ENCODE data around the gene INTU. TPM values are rescaled to one million over a fixed set of nuclear protein-coding genes. Genes with fewer than 3 reads are reported as not detected.
"Not testable (repeated sequence)": the region's sequence is repeated elsewhere in the genome, so short reads cannot be mapped to it uniquely, and the experiment has no call there.

Gene INTU
- total RNA-seq, 1 experiment from 2014 or later = not detected

GRCh38 chr4:127629371-127629770, 3.4 kb upstream of the INTU start:
- Histone ChIP-seq H3K4me1 (ENCODE audit: low read length) (peaks cover 4% of the 10 kb centered on the region), H3K9me2 (replicated peaks; ENCODE audit: insufficient read depth, low read length) (no peaks in the 10 kb centered on the region), H3K79me2 (ENCODE audit: low read length) (no peaks in the 10 kb centered on the region), H3K4me3 (ENCODE audit: low read length) (no peak overlapping the region), H3K36me3 (ENCODE audit: insufficient read depth, low read length) (no peaks in the 10 kb centered on the region), H3K27me3 (ENCODE audit: low read length) (no peaks in the 10 kb centered on the region), H2AFZ (ENCODE audit: low read length) (no peak overlapping the region), H4K20me1 (ENCODE audit: insufficient read depth, low read depth, low read length) (no peaks in the 10 kb centered on the region), H3K9me3 (ENCODE audit: low read length) (no peaks in the 10 kb centered on the region), H3K27ac (ENCODE audit: low read length) (no peak overlapping the region), H3K9ac (ENCODE audit: low read length) (no peak overlapping the region), H3K4me2 (ENCODE audit: low read depth, low read length, poor library complexity, severe bottlenecking) (no peak overlapping the region)
- no peak for DNase-seq

GRCh38 chr4:127630152-127630551, 2.6 kb upstream of the INTU start:
- Histone ChIP-seq H3K9me3 (ENCODE audit: low read length) (no peaks in the 10 kb centered on the region), H3K4me1 (ENCODE audit: low read length) (peaks cover 4% of the 10 kb centered on the region), H3K36me3 (ENCODE audit: insufficient read depth, low read length) (no peaks in the 10 kb centered on the region), H3K79me2 (ENCODE audit: low read length) (no peaks in the 10 kb centered on the region), H3K4me2 (ENCODE audit: low read depth, low read length, poor library complexity, severe bottlenecking) (no peak overlapping the region), H3K4me3 (ENCODE audit: low read length) (no peak overlapping the region), H3K27me3 (ENCODE audit: low read length) (no peaks in the 10 kb centered on the region), H2AFZ (ENCODE audit: low read length) (no peak overlapping the region), H4K20me1 (ENCODE audit: insufficient read depth, low read depth, low read length) (no peaks in the 10 kb centered on the region), H3K9me2 (replicated peaks; ENCODE audit: insufficient read depth, low read length) (no peaks in the 10 kb centered on the region), H3K9ac (ENCODE audit: low read length) (no peak overlapping the region), H3K27ac (ENCODE audit: low read length) (no peak overlapping the region)
- no peak for DNase-seq

GRCh38 chr4:127631420-127631819, 1.3 kb upstream of the INTU start:
- no peak overlapping the region for H3K9ac ChIP-seq (ENCODE audit: low read length)
- no peaks in the 10 kb centered on the region for H3K9me2 ChIP-seq (replicated peaks; ENCODE audit: insufficient read depth, low read length)
- H2AFZ ChIP-seq (ENCODE audit: low read length) = no peak overlapping the region
- H3K36me3 ChIP-seq (ENCODE audit: insufficient read depth, low read length) = no peaks in the 10 kb centered on the region
- H3K4me1 ChIP-seq (ENCODE audit: low read length) = no peaks in the 10 kb centered on the region
- no peak for DNase-seq
- H3K27ac ChIP-seq (ENCODE audit: low read length) = no peak overlapping the region
- no peaks in the 10 kb centered on the region for H3K79me2 ChIP-seq (ENCODE audit: low read length)
- no peak overlapping the region for H3K4me3 ChIP-seq (ENCODE audit: low read length)
- no peaks in the 10 kb centered on the region for H3K27me3 ChIP-seq (ENCODE audit: low read length)
- H3K9me3 ChIP-seq (ENCODE audit: low read length) = no peaks in the 10 kb centered on the region
- no peaks in the 10 kb centered on the region for H4K20me1 ChIP-seq (ENCODE audit: insufficient read depth, low read depth, low read length)
- H3K4me2 ChIP-seq (ENCODE audit: low read depth, low read length, poor library complexity, severe bottlenecking) = no peak overlapping the region

GRCh38 chr4:127634181-127634580, 1.4 kb downstream of the INTU start:
- Histone ChIP-seq H3K4me2 (ENCODE audit: low read depth, low read length, poor library complexity, severe bottlenecking) (no peak overlapping the region), H3K9ac (ENCODE audit: low read length) (no peak overlapping the region), H3K9me3 (ENCODE audit: low read length) (no peaks in the 10 kb centered on the region), H4K20me1 (ENCODE audit: insufficient read depth, low read depth, low read length) (no peaks in the 10 kb centered on the region), H3K79me2 (ENCODE audit: low read length) (no peaks in the 10 kb centered on the region), H3K27ac (ENCODE audit: low read length) (no peak overlapping the region), H3K4me1 (ENCODE audit: low read length) (no peaks in the 10 kb centered on the region), H3K36me3 (ENCODE audit: insufficient read depth, low read length) (no peaks in the 10 kb centered on the region), H3K4me3 (ENCODE audit: low read length) (no peak overlapping the region), H3K9me2 (replicated peaks; ENCODE audit: insufficient read depth, low read length) (no peaks in the 10 kb centered on the region), H2AFZ (ENCODE audit: low read length) (no peak overlapping the region), H3K27me3 (ENCODE audit: low read length) (no peaks in the 10 kb centered on the region)
- no peak for DNase-seq

GRCh38 chr4:127641524-127641923, 8.8 kb downstream of the INTU start:
- Histone ChIP-seq H3K79me2 (ENCODE audit: low read length) (no peaks in the 10 kb centered on the region), H3K27me3 (ENCODE audit: low read length) (no peaks in the 10 kb centered on the region), H3K9me2 (replicated peaks; ENCODE audit: insufficient read depth, low read length) (no peaks in the 10 kb centered on the region), H3K4me3 (ENCODE audit: low read length) (no peak overlapping the region), H3K4me1 (ENCODE audit: low read length) (no peaks in the 10 kb centered on the region), H3K4me2 (ENCODE audit: low read depth, low read length, poor library complexity, severe bottlenecking) (no peak overlapping the region), H3K9ac (ENCODE audit: low read length) (no peak overlapping the region), H3K9me3 (ENCODE audit: low read length) (no peaks in the 10 kb centered on the region), H4K20me1 (ENCODE audit: insufficient read depth, low read depth, low read length) (no peaks in the 10 kb centered on the region), H2AFZ (ENCODE audit: low read length) (no peak overlapping the region), H3K36me3 (ENCODE audit: insufficient read depth, low read length) (no peaks in the 10 kb centered on the region), H3K27ac (ENCODE audit: low read length) (no peak overlapping the region)
- DNase-seq = no peak

- Histone ChIP-seq H3K9ac (ENCODE audit: low read length) (no peak overlapping the region), H2AFZ (ENCODE audit: low read length) (no peak overlapping the region), H3K9me3 (ENCODE audit: low read length) (no peaks in the 10 kb centered on the region), H3K4me2 (ENCODE audit: low read depth, low read length, poor library complexity, severe bottlenecking) (no peak overlapping the region), H3K36me3 (ENCODE audit: insufficient read depth, low read length) (no peaks in the 10 kb centered on the region), H3K27ac (ENCODE audit: low read length) (no peak overlapping the region), H4K20me1 (ENCODE audit: insufficient read depth, low read depth, low read length) (no peaks in the 10 kb centered on the region), H3K27me3 (ENCODE audit: low read length) (no peaks in the 10 kb centered on the region), H3K9me2 (replicated peaks; ENCODE audit: insufficient read depth, low read length) (no peaks in the 10 kb centered on the region), H3K79me2 (ENCODE audit: low read length) (no peaks in the 10 kb centered on the region), H3K4me3 (ENCODE audit: low read length) (no peak overlapping the region), H3K4me1 (ENCODE audit: low read length) (no peaks in the 10 kb centered on the region)
- no peak for DNase-seq
These were observed 9.4 kb downstream of the INTU start for GRCh38 chr4:127642169-127642568.

GRCh38 chr4:127643791-127644190, 11.0 kb downstream of the INTU start:
- Histone ChIP-seq H3K9me2 (replicated peaks; ENCODE audit: insufficient read depth, low read length) (no peaks in the 10 kb centered on the region), H3K27me3 (ENCODE audit: low read length) (no peaks in the 10 kb centered on the region), H2AFZ (ENCODE audit: low read length) (no peak overlapping the region), H3K36me3 (ENCODE audit: insufficient read depth, low read length) (no peaks in the 10 kb centered on the region), H4K20me1 (ENCODE audit: insufficient read depth, low read depth, low read length) (no peaks in the 10 kb centered on the region), H3K9ac (ENCODE audit: low read length) (no peak overlapping the region), H3K27ac (ENCODE audit: low read length) (no peak overlapping the region), H3K9me3 (ENCODE audit: low read length) (no peaks in the 10 kb centered on the region), H3K79me2 (ENCODE audit: low read length) (no peaks in the 10 kb centered on the region), H3K4me1 (ENCODE audit: low read length) (no peaks in the 10 kb centered on the region), H3K4me2 (ENCODE audit: low read depth, low read length, poor library complexity, severe bottlenecking) (no peak overlapping the region), H3K4me3 (ENCODE audit: low read length) (no peak overlapping the region)
- DNase-seq = no peak

- no peak overlapping the region for H3K9ac ChIP-seq (ENCODE audit: low read length)
- no peaks in the 10 kb centered on the region for H3K79me2 ChIP-seq (ENCODE audit: low read length)
- no peak for DNase-seq
- no peaks in the 10 kb centered on the region for H3K9me3 ChIP-seq (ENCODE audit: low read length)
- H3K36me3 ChIP-seq (ENCODE audit: insufficient read depth, low read length) = no peaks in the 10 kb centered on the region
- no peaks in the 10 kb centered on the region for H4K20me1 ChIP-seq (ENCODE audit: insufficient read depth, low read depth, low read length)
- no peak overlapping the region for H3K27ac ChIP-seq (ENCODE audit: low read length)
- no peak overlapping the region for H3K4me3 ChIP-seq (ENCODE audit: low read length)
- H3K9me2 ChIP-seq (replicated peaks; ENCODE audit: insufficient read depth, low read length) = no peaks in the 10 kb centered on the region
- no peaks in the 10 kb centered on the region for H3K27me3 ChIP-seq (ENCODE audit: low read length)
- no peak overlapping the region for H3K4me2 ChIP-seq (ENCODE audit: low read depth, low read length, poor library complexity, severe bottlenecking)
- no peak overlapping the region for H2AFZ ChIP-seq (ENCODE audit: low read length)
- H3K4me1 ChIP-seq (ENCODE audit: low read length) = no peaks in the 10 kb centered on the region
These were observed 15.3 kb downstream of the INTU start for GRCh38 chr4:127648061-127648460.

GRCh38 chr4:127655590-127655989, 22.8 kb downstream of the INTU start:
- H2AFZ ChIP-seq (ENCODE audit: low read length); H3K9me2 ChIP-seq (replicated peaks; ENCODE audit: insufficient read depth, low read length); H3K4me2 ChIP-seq (ENCODE audit: low read depth, low read length, poor library complexity, severe bottlenecking); DNase-seq; H3K36me3 ChIP-seq (ENCODE audit: insufficient read depth, low read length); H3K4me3 ChIP-seq (ENCODE audit: low read length); H3K27ac ChIP-seq (ENCODE audit: low read length); H3K9me3 ChIP-seq (ENCODE audit: low read length); H3K4me1 ChIP-seq (ENCODE audit: low read length); H3K79me2 ChIP-seq (ENCODE audit: low read length); H4K20me1 ChIP-seq (ENCODE audit: insufficient read depth, low read depth, low read length); H3K27me3 ChIP-seq (ENCODE audit: low read length); H3K9ac ChIP-seq (ENCODE audit: low read length): not testable (repeated sequence)

All from Karpas-422 (cell line).